K562 (cell line): Measurements from ENCODE around the gene C3AR1. TPM values are rescaled to one million over a fixed set of nuclear protein-coding genes. Genes with fewer than 3 reads are reported as not detected.

Source experiments
- DACH1 ChIP-seq: fragments of 450-650 bp; IDR thresholded peaks from 2 replicates; pipeline ENCODE4 v1.6.1; 2018; ENCODE audit not compliant: partially characterized antibody
- ELF2 ChIP-seq: fragments of 250-450 bp; sonication (Bioruptor Pico); IDR thresholded peaks from 2 replicates; pipeline ENCODE4 v1.5.0; 2021; ENCODE audit warnings: mild to moderate bottlenecking
- FOSL1 ChIP-seq: fragments of 200-800 bp; sonication (Bioruptor generic); conservative IDR thresholded peaks from 2 replicates; pipeline ENCODE4 v1.6.1; 2016; ENCODE audit warnings: missing genetic modification characterization, missing compliant biosample characterization
- FUS ChIP-seq: fragments of 200-400 bp; formaldehyde crosslinking; optimal IDR thresholded peaks from 2 replicates; pipeline ENCODE3; 2017; ENCODE audit warnings: low read depth, low read length
- KHSRP ChIP-seq: fragments of 450-650 bp; IDR thresholded peaks from 2 replicates; pipeline ENCODE4 v1.6.1; 2017
- KLF10 ChIP-seq: fragments of 250-450 bp; sonication (Bioruptor Pico); IDR thresholded peaks from 2 replicates; pipeline ENCODE4 v1.6.1; 2021; ENCODE audit warnings: matching md5 sums
- PCBP2 ChIP-seq: fragments of 200-400 bp; formaldehyde crosslinking; IDR thresholded peaks from 2 replicates; pipeline ENCODE4 v1.6.1; 2018; ENCODE audit warnings: low read length, low read depth, mild to moderate bottlenecking, moderate library complexity; ENCODE audit not compliant: poor library complexity, severe bottlenecking
- RAD51 ChIP-seq: fragments of 450-650 bp; IDR thresholded peaks from 2 replicates; pipeline ENCODE4 v1.7.1; 2016; ENCODE audit warnings: low read depth, mild to moderate bottlenecking, borderline replicate concordance
- RCOR1 ChIP-seq, 2 experiments: IDR thresholded peaks; 2 replicates each; pipeline ENCODE4 v1.6.1; 2012; ENCODE audit warnings: low read depth in 2 of 2, low read length in 2 of 2, borderline replicate concordance in 1 of 2, improper control_type of control experiment in 1 of 2
- SMARCA4 ChIP-seq: fragments of 450-650 bp; IDR thresholded peaks from 2 replicates; pipeline ENCODE4 v1.6.1; 2016
- ZC3H8 ChIP-seq: fragments of 450-650 bp; IDR thresholded peaks from 2 replicates; pipeline ENCODE4 v1.6.1; 2017
- ZFP36 ChIP-seq: fragments of 150-350 bp; IDR thresholded peaks from 2 replicates; pipeline ENCODE4 v1.6.1; 2018; ENCODE audit warnings: low read length, low read depth; ENCODE audit not compliant: partially characterized antibody
- ZNF124 ChIP-seq: sonication (generic); formaldehyde crosslinking; IDR thresholded peaks from 2 replicates; pipeline ENCODE4 v1.8.1; 2022; ENCODE audit warnings: missing genetic modification reagents
- polyA plus RNA-seq, 8 experiments: library from polyadenylated mRNA; depleted of rRNA in 4 of 8; stranded (reverse) in 5 of 8; unstranded in 3 of 8; fragments of >200 nt; fragmentation: Nextera tagmentation in 2 of 8; fragmentation: Illumina TruSeq in 1 of 8; extraction: Ambion mirVana in 2 of 8; extraction: Trizol in 1 of 8; gene quantifications; 2 replicates each; pipeline versions ENCODE4 v1.2.1 to v1.2.3, GENCODE V29; 2011 to 2014; ENCODE audit warnings: inconsistent platforms in 1 of 8, missing spikeins in 1 of 8
- total RNA-seq, 7 experiments: library from RNA; depleted of rRNA in 6 of 7; stranded (reverse); fragments of >200 nt in 6 of 7; fragmentation: Illumina TruSeq in 2 of 7; extraction: Trizol in 2 of 7; gene quantifications; 2 replicates each; pipeline versions ENCODE4 v1.2.1 to v1.2.3, GENCODE V29; 2011 to 2021; ENCODE audit warnings: low replicate concordance in 1 of 7
- TF ChIP-seq, protein P1 (sequence below): fragments of 250-450 bp; sonication (Bioruptor Pico); IDR thresholded peaks from 2 replicates; pipeline ENCODE4 v1.4.0; 2020; ENCODE audit warnings: mild to moderate bottlenecking, moderate library complexity
- TF ChIP-seq, protein P2 (sequence below), 2 experiments: fragments of 450-650 bp in 1 of 2; sonication (generic) in 1 of 2; formaldehyde crosslinking in 1 of 2; IDR thresholded peaks in 1 of 2; conservative IDR thresholded peaks in 1 of 2; 2 replicates each; pipeline versions ENCODE4 v1.6.1 to v1.8.1; 2016 to 2023; ENCODE audit warnings: mild to moderate bottlenecking in 2 of 2, moderate library complexity in 2 of 2, inconsistent platforms in 1 of 2, missing genetic modification reagents in 1 of 2
- TF ChIP-seq, protein P3 (sequence below): fragments of 250-450 bp; sonication (Bioruptor Pico); IDR thresholded peaks from 2 replicates; pipeline ENCODE4 v1.4.0; 2020; ENCODE audit warnings: borderline replicate concordance
- TF ChIP-seq, protein P4 (sequence below), 3 experiments: IDR thresholded peaks in 2 of 3; conservative IDR thresholded peaks in 1 of 3; 2 replicates each; pipeline ENCODE4 v1.5.1; 2011 to 2012; ENCODE audit warnings: low read length in 3 of 3, mild to moderate bottlenecking in 3 of 3, control low read depth in 2 of 3, improper control_type of control experiment in 1 of 3, inconsistent platforms in 1 of 3, low read depth in 1 of 3, mixed read lengths in 1 of 3, moderate library complexity in 1 of 3; ENCODE audit not compliant: insufficient read depth in 2 of 3
- TF ChIP-seq, protein P5 (sequence below): fragments of 250-450 bp; sonication (Bioruptor Pico); IDR thresholded peaks from 2 replicates; pipeline ENCODE4 v1.4.0; 2020

The C3AR1 gene
- total and polyA plus RNA-seq, 9 of the 15 experiments (the other 6 are each of a cell fraction or from before 2014, with no cell fraction given): 2.2 to 12.9 (median 5.3) TPM

DNA sequence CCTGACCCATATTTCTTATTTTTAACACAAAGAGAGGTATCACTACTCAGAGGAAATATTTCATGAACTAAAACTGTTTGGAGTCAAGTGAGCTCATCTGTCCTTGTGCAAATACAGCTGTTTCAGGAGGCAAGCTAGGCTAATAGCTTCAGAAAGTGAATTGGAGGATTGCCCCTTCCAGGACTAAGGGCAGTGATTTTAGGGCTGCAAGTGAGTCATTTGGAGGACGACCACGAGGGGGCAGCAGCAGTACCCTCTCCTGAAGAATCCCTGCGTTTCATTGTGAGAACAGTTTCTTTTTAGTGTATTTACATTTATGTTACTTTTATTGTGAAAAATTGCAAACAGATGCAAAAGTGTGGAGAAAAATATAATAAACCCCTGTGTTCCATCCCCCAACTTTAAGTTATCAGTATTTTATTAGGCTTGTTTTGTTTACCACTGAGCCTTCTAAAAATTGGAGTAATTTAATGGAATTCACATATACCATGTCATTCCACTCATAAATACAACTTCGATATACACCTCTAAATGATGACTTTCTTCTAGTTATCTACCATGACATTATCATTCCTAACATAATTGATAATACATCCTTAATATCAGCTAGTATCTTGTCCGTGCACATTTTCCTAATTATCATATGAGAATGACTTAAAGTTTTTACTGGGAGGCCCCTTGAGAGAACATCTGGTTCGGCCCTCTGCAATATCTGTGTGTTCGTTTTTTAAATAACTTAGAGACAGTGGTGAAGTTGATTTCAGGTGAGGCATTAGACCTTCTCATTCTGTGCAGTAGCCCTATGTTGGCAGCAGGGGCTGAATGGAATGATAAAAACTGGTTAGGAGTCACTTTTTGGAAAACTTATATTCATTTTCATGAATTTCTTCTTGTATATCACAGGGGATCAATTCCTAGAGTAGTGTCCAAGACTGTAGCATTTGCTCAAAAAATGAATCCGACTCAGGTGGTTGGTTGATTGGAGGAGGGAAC lies 19.9 kb downstream of the C3AR1 start (continued):
- TF ChIP-seq ZFP36 (no peak), DACH1 (no peak), KLF10 (no peak), RAD51 (no peak), ZNF124 (CRISPR knock-in tag) (no peak), PCBP2 (no peak), FOSL1 (0 out of 2 replicates have a peak, but pooled peaks have one; percentile 19), ZC3H8 (no peak), SMARCA4 (no peak), ELF2 (CRISPR knock-in tag) (no peak), RCOR1 (IDR thresholded peaks at IDR 0.05; ENCODE audit: borderline replicate concordance in 1 of 2, low read depth in 2 of 2, low read length in 2 of 2) (peak in 1 of 2 experiments; percentile 58; a peak in 1 of 4 replicates), KHSRP (no peak), FUS (no peak)
- TF ChIP-seq, protein P1, sequence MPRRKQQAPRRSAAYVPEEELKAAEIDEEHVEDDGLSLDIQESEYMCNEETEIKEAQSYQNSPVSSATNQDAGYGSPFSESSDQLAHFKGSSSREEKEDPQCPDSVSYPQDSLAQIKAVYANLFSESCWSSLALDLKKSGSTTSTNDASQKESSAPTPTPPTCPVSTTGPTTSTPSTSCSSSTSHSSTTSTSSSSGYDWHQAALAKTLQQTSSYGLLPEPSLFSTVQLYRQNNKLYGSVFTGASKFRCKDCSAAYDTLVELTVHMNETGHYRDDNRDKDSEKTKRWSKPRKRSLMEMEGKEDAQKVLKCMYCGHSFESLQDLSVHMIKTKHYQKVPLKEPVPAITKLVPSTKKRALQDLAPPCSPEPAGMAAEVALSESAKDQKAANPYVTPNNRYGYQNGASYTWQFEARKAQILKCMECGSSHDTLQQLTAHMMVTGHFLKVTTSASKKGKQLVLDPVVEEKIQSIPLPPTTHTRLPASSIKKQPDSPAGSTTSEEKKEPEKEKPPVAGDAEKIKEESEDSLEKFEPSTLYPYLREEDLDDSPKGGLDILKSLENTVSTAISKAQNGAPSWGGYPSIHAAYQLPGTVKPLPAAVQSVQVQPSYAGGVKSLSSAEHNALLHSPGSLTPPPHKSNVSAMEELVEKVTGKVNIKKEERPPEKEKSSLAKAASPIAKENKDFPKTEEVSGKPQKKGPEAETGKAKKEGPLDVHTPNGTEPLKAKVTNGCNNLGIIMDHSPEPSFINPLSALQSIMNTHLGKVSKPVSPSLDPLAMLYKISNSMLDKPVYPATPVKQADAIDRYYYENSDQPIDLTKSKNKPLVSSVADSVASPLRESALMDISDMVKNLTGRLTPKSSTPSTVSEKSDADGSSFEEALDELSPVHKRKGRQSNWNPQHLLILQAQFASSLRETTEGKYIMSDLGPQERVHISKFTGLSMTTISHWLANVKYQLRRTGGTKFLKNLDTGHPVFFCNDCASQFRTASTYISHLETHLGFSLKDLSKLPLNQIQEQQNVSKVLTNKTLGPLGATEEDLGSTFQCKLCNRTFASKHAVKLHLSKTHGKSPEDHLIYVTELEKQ (CRISPR knock-in tag): no peak
- TF ChIP-seq, protein P2, sequence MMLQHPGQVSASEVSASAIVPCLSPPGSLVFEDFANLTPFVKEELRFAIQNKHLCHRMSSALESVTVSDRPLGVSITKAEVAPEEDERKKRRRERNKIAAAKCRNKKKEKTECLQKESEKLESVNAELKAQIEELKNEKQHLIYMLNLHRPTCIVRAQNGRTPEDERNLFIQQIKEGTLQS (IDR thresholded peaks at IDR 0.05): no peak
- TF ChIP-seq, protein P2 (CRISPR knock-in tag; conservative IDR thresholded peaks at IDR 0.05): no peak
- TF ChIP-seq, protein P3, sequence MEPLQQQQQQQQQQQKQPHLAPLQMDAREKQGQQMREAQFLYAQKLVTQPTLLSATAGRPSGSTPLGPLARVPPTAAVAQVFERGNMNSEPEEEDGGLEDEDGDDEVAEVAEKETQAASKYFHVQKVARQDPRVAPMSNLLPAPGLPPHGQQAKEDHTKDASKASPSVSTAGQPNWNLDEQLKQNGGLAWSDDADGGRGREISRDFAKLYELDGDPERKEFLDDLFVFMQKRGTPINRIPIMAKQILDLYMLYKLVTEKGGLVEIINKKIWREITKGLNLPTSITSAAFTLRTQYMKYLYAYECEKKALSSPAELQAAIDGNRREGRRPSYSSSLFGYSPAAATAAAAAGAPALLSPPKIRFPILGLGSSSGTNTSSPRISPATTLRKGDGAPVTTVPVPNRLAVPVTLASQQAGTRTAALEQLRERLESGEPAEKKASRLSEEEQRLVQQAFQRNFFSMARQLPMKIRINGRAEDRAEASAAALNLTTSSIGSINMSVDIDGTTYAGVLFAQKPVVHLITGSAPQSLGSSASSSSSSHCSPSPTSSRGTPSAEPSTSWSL (CRISPR knock-in tag): no peak
- TF ChIP-seq, protein P4, sequence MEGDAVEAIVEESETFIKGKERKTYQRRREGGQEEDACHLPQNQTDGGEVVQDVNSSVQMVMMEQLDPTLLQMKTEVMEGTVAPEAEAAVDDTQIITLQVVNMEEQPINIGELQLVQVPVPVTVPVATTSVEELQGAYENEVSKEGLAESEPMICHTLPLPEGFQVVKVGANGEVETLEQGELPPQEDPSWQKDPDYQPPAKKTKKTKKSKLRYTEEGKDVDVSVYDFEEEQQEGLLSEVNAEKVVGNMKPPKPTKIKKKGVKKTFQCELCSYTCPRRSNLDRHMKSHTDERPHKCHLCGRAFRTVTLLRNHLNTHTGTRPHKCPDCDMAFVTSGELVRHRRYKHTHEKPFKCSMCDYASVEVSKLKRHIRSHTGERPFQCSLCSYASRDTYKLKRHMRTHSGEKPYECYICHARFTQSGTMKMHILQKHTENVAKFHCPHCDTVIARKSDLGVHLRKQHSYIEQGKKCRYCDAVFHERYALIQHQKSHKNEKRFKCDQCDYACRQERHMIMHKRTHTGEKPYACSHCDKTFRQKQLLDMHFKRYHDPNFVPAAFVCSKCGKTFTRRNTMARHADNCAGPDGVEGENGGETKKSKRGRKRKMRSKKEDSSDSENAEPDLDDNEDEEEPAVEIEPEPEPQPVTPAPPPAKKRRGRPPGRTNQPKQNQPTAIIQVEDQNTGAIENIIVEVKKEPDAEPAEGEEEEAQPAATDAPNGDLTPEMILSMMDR (IDR thresholded peaks at IDR 0.05 in 2 of 3, conservative IDR thresholded peaks at IDR 0.05 in 1 of 3; ENCODE audit: insufficient read depth in 2 of 3, low read depth in 1 of 3, low read length in 3 of 3): peak; percentile 73 to 74 (median 73)
- TF ChIP-seq, protein P5, sequence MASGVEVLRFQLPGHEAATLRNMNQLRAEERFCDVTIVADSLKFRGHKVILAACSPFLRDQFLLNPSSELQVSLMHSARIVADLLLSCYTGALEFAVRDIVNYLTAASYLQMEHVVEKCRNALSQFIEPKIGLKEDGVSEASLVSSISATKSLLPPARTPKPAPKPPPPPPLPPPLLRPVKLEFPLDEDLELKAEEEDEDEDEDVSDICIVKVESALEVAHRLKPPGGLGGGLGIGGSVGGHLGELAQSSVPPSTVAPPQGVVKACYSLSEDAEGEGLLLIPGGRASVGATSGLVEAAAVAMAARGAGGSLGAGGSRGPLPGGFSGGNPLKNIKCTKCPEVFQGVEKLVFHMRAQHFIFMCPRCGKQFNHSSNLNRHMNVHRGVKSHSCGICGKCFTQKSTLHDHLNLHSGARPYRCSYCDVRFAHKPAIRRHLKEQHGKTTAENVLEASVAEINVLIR: no peak
